Measurements from ENCODE around the gene XCR1. TPM values are rescaled to one million over a fixed set of nuclear protein-coding genes. Genes with fewer than 3 reads are reported as not detected.

The XCR1 gene
- total and polyA plus RNA-seq, 4 donors = 0.04 to 1.1 (median 0.31) TPM

DNA sequence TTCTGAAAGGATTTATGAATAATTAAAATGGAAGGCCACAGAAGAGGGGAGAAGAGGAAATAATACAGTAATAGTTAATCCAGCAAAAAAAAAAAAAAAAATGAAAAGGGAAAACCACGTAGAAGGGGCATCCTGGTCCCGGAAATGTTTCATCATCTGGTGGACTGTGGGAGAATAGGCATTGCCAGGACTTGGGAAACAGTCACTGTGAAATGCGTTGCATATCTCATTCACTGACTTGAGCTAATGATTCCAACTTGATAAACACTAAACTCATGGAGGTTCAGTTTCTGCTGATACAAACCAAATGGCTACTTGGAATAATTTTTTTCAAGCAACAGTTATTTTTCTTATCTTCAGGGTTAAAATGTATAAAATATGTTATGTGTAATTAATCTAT lies 3.2 kb downstream of the XCR1 start:
- ATAC-seq (ENCODE audit: insufficient read depth, low FRiP score) = no peak
- Histone ChIP-seq H3K27ac (ENCODE audit: low read depth in 1 of 2, low read length in 1 of 2) (no peak overlapping the region), H3K27me3 (ENCODE audit: control insufficient read depth in 3 of 3, insufficient read depth in 3 of 3, low read length in 2 of 3) (no peaks in the 10 kb centered on the region), H3K9me3 (ENCODE audit: control insufficient read depth in 4 of 4, insufficient read depth in 3 of 4, low read length in 3 of 4) (peaks cover 0 to 10% (median 3%) of the 10 kb centered on the region in 4 donors), H3K36me3 (ENCODE audit: control insufficient read depth in 4 of 4, insufficient read depth in 4 of 4, low read length in 4 of 4) (no peaks in the 10 kb centered on the region), H3K4me1 (ENCODE audit: control insufficient read depth in 5 of 5, insufficient read depth in 5 of 5, low read length in 5 of 5) (no peaks in the 10 kb centered on the region), H3K9ac (ENCODE audit: insufficient read depth in 1 of 2, low read length in 2 of 2) (no peak overlapping the region), H3K4me3 (no peak overlapping the region)
- peak in 2 of 3 donors; percentile 16 to 56 for DNase-seq
- WGBS, 2 donors = 46 to 47% methylated on average over 3 of the region's 3 CpGs
- TF ChIP-seq, protein P1, sequence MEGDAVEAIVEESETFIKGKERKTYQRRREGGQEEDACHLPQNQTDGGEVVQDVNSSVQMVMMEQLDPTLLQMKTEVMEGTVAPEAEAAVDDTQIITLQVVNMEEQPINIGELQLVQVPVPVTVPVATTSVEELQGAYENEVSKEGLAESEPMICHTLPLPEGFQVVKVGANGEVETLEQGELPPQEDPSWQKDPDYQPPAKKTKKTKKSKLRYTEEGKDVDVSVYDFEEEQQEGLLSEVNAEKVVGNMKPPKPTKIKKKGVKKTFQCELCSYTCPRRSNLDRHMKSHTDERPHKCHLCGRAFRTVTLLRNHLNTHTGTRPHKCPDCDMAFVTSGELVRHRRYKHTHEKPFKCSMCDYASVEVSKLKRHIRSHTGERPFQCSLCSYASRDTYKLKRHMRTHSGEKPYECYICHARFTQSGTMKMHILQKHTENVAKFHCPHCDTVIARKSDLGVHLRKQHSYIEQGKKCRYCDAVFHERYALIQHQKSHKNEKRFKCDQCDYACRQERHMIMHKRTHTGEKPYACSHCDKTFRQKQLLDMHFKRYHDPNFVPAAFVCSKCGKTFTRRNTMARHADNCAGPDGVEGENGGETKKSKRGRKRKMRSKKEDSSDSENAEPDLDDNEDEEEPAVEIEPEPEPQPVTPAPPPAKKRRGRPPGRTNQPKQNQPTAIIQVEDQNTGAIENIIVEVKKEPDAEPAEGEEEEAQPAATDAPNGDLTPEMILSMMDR (IDR thresholded peaks at IDR 0.05; ENCODE audit: control extremely low read depth, extremely low read depth) = no peak

DNA sequence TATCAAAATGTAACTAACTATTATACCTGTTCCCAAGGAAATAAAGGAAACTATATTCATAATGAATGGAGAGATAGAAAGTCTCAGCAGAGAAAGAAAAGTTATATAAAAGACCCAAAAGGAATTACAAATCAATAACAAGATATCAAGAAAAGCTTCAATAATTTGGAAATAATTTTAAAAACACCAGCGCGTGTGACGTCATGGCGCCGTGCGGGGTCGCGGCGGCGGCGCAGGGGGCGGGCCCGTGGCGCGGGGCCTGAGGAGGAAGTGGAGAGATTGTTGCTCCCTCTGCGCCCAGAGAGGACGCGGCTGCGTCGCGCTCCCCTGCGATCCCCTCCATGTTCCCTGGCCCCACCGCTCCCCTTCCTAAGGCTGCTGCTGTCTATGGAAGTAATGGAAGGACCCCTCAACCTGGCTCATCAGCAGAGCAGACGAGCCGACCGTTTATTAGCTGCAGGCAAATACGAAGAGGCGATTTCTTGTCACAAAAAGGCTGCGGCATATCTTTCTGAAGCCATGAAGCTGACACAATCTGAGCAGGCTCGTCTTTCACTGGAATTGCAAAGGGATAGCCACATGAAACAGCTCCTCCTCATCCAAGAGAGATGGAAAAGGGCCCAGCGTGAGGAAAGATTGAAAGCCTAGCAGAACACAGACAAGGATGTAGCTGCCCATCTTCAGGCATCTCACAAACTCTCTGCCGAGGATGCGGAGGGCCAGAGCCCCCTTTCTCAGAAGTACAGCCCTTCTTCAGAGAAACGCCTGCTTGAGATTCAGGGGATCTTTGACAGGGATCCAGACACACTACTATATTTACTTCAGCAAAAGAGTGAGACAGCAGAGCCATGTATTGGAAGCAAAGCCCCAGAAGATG lies 4.1 kb downstream of the XCR1 start:
- WGBS, 2 donors = 91 to 93% methylated on average over 34 of the region's 34 CpGs
- no peaks in the 10 kb centered on the region for H3K27me3 ChIP-seq (ENCODE audit: control insufficient read depth in 3 of 3, insufficient read depth in 3 of 3, low read length in 2 of 3)
- H3K27ac ChIP-seq (ENCODE audit: low read depth in 1 of 2, low read length in 1 of 2) = no peak overlapping the region
- peaks cover 0 to 6% (median 3%) of the 10 kb centered on the region in 4 donors for H3K9me3 ChIP-seq (ENCODE audit: control insufficient read depth in 4 of 4, insufficient read depth in 3 of 4, low read length in 3 of 4)
- H3K9ac ChIP-seq (ENCODE audit: insufficient read depth in 1 of 2, low read length in 2 of 2) = no peak overlapping the region
- H3K36me3 ChIP-seq (ENCODE audit: control insufficient read depth in 4 of 4, insufficient read depth in 4 of 4, low read length in 4 of 4) = no peaks in the 10 kb centered on the region
- TF ChIP-seq, protein P1 (IDR thresholded peaks at IDR 0.05; ENCODE audit: control extremely low read depth, extremely low read depth) = no peak
- H3K4me1 ChIP-seq (ENCODE audit: control insufficient read depth in 5 of 5, insufficient read depth in 5 of 5, low read length in 5 of 5) = no peaks in the 10 kb centered on the region
- ATAC-seq (ENCODE audit: insufficient read depth, low FRiP score) = no peak
- DNase-seq = no peak
- no peak overlapping the region for H3K4me3 ChIP-seq

DNA sequence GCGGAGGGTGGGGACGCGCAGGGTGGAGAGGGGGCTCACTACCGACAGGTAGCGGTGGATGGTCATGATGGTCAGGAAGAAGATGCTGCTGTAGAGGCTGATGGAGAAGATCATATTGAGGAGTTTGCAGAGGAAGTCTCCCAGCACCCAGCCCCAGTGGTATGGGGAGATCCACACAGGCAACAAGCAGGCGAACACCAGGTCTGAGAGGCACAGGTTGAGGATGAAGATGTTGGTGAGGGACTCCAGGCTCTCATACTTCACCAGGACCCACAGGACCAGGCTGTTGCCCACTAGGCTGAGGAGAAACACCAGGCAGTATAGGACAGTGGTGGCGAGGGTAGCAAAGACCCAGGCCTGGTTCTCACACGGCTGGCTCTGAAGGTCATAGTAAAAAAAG lies 5.8 kb downstream of the XCR1 start:
- WGBS, 2 donors = 95 to 97% methylated on average over 8 of the region's 8 CpGs
- H3K4me3 ChIP-seq = no peak overlapping the region
- H3K4me1 ChIP-seq (ENCODE audit: control insufficient read depth in 5 of 5, insufficient read depth in 5 of 5, low read length in 5 of 5) = no peaks in the 10 kb centered on the region
- no peaks in the 10 kb centered on the region for H3K36me3 ChIP-seq (ENCODE audit: control insufficient read depth in 4 of 4, insufficient read depth in 4 of 4, low read length in 4 of 4)
- no peaks in the 10 kb centered on the region for H3K27me3 ChIP-seq (ENCODE audit: control insufficient read depth in 3 of 3, insufficient read depth in 3 of 3, low read length in 2 of 3)
- ATAC-seq (ENCODE audit: insufficient read depth, low FRiP score) (no peak), DNase-seq (no peak)
- no peak overlapping the region for H3K27ac ChIP-seq (ENCODE audit: low read depth in 1 of 2, low read length in 1 of 2)
- no peaks in the 10 kb centered on the region for H3K9me3 ChIP-seq (ENCODE audit: control insufficient read depth in 4 of 4, insufficient read depth in 3 of 4, low read length in 3 of 4)
- no peak overlapping the region for H3K9ac ChIP-seq (ENCODE audit: insufficient read depth in 1 of 2, low read length in 2 of 2)
- TF ChIP-seq, protein P1 (IDR thresholded peaks at IDR 0.05; ENCODE audit: control extremely low read depth, extremely low read depth) = no peak

Measured in lung (tissue), 12 donors.